Measurements from ENCODE around the gene FCGR2B. TPM values are rescaled to one million over a fixed set of nuclear protein-coding genes. Genes with fewer than 3 reads are reported as not detected.

FCGR2B gene
- total and polyA plus RNA-seq, 2 donors (not counting 3 experiments of a cell fraction or from before 2014, with no cell fraction given): not detected

DNA sequence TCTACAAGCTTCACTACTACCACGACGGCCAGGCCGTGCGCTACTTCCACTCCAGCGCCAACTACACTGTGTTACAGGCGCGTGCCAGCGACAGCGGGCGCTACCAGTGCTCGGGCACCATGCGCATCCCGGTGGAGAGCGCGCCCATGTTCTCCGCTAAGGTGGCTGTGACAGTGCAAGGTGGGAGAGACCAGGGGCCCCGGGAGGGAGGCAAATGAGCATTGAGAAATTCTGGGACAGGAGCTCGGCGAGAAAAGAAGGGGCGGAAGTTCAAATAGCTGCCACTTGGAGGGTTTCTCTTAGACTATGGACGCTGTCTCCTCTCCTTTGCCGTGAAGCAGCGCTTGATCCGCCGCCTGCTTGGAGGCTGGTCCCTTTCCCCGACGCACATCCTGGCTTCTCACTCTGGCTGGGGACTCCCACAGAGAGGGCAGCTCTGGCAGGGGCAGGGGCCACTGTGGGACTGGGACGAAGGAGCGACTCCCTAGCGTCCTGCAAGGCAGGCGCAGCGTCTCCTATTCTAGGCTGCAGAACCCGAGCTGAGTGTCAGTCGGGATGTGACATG lies 63.0 kb downstream of the FCGR2B start:
- H3K27ac ChIP-seq (ENCODE audit: insufficient read depth, low read depth, low read length): peak overlapping the region; percentile 15
- ChIA-PET POLR2A (no interaction called here), CTCF (interaction anchor here (1.3 to 1.7 kb wide), 5 partner anchors 16 to 311 kb away, joined by 4 to 16 read pairs (median 5); partner anchors contain the start of gene DUSP12)
- no TSS peak for BruUV-seq (replicated peaks)
- H3K9me1 ChIP-seq (replicated peaks; ENCODE audit: control insufficient read depth, extremely low read depth, insufficient read depth, low read length): no peaks in the 10 kb centered on the region
- H3K4me1 ChIP-seq (ENCODE audit: control insufficient read depth, extremely low read depth, insufficient read depth, low read length): peaks cover 26% of the 10 kb centered on the region
- FAIRE-seq: peak; percentile 70
- no peaks in the 10 kb centered on the region for H3K27me3 ChIP-seq (ENCODE audit: control insufficient read depth in 2 of 2, insufficient read depth in 2 of 2, low read length in 2 of 2)
- H3K4me2 ChIP-seq (ENCODE audit: insufficient read depth, low read length): peak overlapping the region; percentile 82
- peak overlapping the region; percentile 85 for H2AFZ ChIP-seq (ENCODE audit: low read depth, low read length)
- no peaks in the 10 kb centered on the region for H3K9me3 ChIP-seq (replicated peaks; ENCODE audit: control insufficient read depth, insufficient read depth, low read length)
- dilution Hi-C loops (cut with MboI; ENCODE audit: extremely low pct_ligation_motif_present, low sequenced_read_pairs): no loop called here
- intact Hi-C loops (cut with micrococcal nuclease): loop anchor here (5.0 kb wide), 1 partner anchor 194 kb away; no protein-coding TSS in a partner anchor
- H3K36me3 ChIP-seq (ENCODE audit: control insufficient read depth in 2 of 2, extremely low read depth in 1 of 2, insufficient read depth in 2 of 2, low read length in 2 of 2): no peaks in the 10 kb centered on the region
- no peaks in the 10 kb centered on the region for H4K20me1 ChIP-seq (replicated peaks; ENCODE audit: control insufficient read depth, extremely low read depth, insufficient read depth, low read length)
- H3K79me2 ChIP-seq (ENCODE audit: control insufficient read depth, insufficient read depth, low read length): no peaks in the 10 kb centered on the region
- TF ChIP-seq, protein P1, sequence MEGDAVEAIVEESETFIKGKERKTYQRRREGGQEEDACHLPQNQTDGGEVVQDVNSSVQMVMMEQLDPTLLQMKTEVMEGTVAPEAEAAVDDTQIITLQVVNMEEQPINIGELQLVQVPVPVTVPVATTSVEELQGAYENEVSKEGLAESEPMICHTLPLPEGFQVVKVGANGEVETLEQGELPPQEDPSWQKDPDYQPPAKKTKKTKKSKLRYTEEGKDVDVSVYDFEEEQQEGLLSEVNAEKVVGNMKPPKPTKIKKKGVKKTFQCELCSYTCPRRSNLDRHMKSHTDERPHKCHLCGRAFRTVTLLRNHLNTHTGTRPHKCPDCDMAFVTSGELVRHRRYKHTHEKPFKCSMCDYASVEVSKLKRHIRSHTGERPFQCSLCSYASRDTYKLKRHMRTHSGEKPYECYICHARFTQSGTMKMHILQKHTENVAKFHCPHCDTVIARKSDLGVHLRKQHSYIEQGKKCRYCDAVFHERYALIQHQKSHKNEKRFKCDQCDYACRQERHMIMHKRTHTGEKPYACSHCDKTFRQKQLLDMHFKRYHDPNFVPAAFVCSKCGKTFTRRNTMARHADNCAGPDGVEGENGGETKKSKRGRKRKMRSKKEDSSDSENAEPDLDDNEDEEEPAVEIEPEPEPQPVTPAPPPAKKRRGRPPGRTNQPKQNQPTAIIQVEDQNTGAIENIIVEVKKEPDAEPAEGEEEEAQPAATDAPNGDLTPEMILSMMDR (IDR thresholded peaks at IDR 0.05; ENCODE audit: extremely low read depth in 1 of 2, insufficient read depth in 1 of 2, low read depth in 1 of 2, low read length in 2 of 2): peak in 1 of 2 donors; percentile 23
- no peak for TF ChIP-seq JUN (IDR thresholded peaks at IDR 0.05; ENCODE audit: borderline replicate concordance, insufficient read depth, insufficient read length, low read depth)
- peak overlapping the region; percentile 51 to 55 (median 52) for H3K4me3 ChIP-seq (replicated peaks in 1 of 3; ENCODE audit: insufficient read depth in 1 of 3, low read depth in 1 of 3, low read length in 3 of 3)
- DNase-seq (ENCODE audit: low read depth, low spot score): peak; percentile 49
- peak overlapping the region; percentile 20 for H3K9ac ChIP-seq (replicated peaks; ENCODE audit: extremely low read depth, insufficient read depth, low read length)

DNA sequence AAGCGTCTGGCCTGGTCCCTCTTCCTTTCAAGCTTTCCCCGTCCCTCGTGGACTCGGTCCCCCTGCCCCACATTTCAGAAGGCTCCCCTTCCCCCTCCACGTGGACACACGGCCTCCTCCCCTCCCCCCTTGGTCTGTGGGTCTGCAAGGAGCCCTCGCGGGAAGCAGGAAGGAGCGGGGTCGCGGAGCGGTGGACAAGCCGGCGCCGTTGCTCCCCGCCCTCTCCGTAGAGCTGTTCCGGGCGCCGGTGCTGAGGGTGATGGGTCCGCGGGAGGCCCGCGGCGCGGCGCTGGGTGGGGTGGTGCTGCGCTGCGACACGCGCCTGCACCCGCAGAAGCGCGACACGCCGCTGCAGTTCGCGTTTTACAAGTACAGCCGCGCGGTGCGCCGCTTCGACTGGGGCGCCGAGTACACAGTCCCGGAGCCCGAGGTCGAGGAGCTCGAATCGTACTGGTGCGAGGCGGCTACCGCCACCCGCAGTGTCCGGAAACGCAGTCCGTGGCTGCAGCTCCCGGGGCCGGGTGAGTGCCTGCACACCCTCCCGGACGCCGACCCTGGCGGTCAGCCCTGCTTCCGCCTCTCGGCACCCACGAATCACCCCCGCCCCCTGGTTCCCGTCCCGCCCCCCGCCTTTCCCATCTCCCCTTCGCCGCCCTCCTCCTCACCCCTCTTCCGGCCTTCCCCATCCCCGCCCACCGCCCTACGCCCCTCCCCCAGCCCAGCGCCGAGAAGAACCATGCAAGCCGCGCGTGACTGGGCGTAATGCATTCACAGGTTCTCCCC lies 63.7 kb downstream of the FCGR2B start:
- Histone ChIP-seq H3K27ac (ENCODE audit: insufficient read depth, low read depth, low read length) (peak overlapping the region; percentile 15), H3K27me3 (ENCODE audit: control insufficient read depth in 2 of 2, insufficient read depth in 2 of 2, low read length in 2 of 2) (no peaks in the 10 kb centered on the region), H3K9me3 (replicated peaks; ENCODE audit: control insufficient read depth, insufficient read depth, low read length) (no peaks in the 10 kb centered on the region), H3K4me1 (ENCODE audit: control insufficient read depth, extremely low read depth, insufficient read depth, low read length) (peaks cover 26% of the 10 kb centered on the region), H3K9ac (replicated peaks; ENCODE audit: extremely low read depth, insufficient read depth, low read length) (peak overlapping the region; percentile 56), H2AFZ (ENCODE audit: low read depth, low read length) (peak overlapping the region; percentile 85), H3K36me3 (ENCODE audit: control insufficient read depth in 2 of 2, extremely low read depth in 1 of 2, insufficient read depth in 2 of 2, low read length in 2 of 2) (no peaks in the 10 kb centered on the region), H3K9me1 (replicated peaks; ENCODE audit: control insufficient read depth, extremely low read depth, insufficient read depth, low read length) (no peaks in the 10 kb centered on the region), H4K20me1 (replicated peaks; ENCODE audit: control insufficient read depth, extremely low read depth, insufficient read depth, low read length) (no peaks in the 10 kb centered on the region), H3K4me2 (ENCODE audit: insufficient read depth, low read length) (peak overlapping the region; percentile 82), H3K79me2 (ENCODE audit: control insufficient read depth, insufficient read depth, low read length) (no peaks in the 10 kb centered on the region), H3K4me3 (replicated peaks in 1 of 3; ENCODE audit: insufficient read depth in 1 of 3, low read depth in 1 of 3, low read length in 3 of 3) (peak overlapping the region; percentile 51 to 55 (median 52))
- DNase-seq (ENCODE audit: low read depth, low spot score) (peak; percentile 47), FAIRE-seq (peak; percentile 42)
- BruUV-seq (replicated peaks): no TSS peak
- no peak for TF ChIP-seq FOS (IDR thresholded peaks at IDR 0.05; ENCODE audit: borderline replicate concordance, insufficient read depth, low read length)
- TF ChIP-seq POLR2A (IDR thresholded peaks at IDR 0.05; ENCODE audit: low read depth, low read length): peak; percentile 62
- ChIA-PET POLR2A (no interaction called here), CTCF (interaction anchor here (0.6 to 1.7 kb wide), 8 partner anchors 9 to 310 kb away, joined by 3 to 16 read pairs (median 4); partner anchors contain the start of gene DUSP12)
- intact Hi-C loops (cut with micrococcal nuclease) (loop anchor here (5.0 kb wide), 1 partner anchor 194 kb away; no protein-coding TSS in a partner anchor), dilution Hi-C loops (cut with MboI; ENCODE audit: extremely low pct_ligation_motif_present, low sequenced_read_pairs) (no loop called here)

Measured in endothelial cell of umbilical vein (primary cell).